ENCODE data around the gene ITGAD. TPM values are rescaled to one million over a fixed set of nuclear protein-coding genes. Genes with fewer than 3 reads are reported as not detected.
A peak's percentile ranks its signal among the peaks of the same experiment; 100 is the strongest.

Gene ITGAD
- total and polyA plus RNA-seq, 2 of the 13 experiments (the other 11 are each of a cell fraction or from before 2014, with no cell fraction given): not detected

DNA sequence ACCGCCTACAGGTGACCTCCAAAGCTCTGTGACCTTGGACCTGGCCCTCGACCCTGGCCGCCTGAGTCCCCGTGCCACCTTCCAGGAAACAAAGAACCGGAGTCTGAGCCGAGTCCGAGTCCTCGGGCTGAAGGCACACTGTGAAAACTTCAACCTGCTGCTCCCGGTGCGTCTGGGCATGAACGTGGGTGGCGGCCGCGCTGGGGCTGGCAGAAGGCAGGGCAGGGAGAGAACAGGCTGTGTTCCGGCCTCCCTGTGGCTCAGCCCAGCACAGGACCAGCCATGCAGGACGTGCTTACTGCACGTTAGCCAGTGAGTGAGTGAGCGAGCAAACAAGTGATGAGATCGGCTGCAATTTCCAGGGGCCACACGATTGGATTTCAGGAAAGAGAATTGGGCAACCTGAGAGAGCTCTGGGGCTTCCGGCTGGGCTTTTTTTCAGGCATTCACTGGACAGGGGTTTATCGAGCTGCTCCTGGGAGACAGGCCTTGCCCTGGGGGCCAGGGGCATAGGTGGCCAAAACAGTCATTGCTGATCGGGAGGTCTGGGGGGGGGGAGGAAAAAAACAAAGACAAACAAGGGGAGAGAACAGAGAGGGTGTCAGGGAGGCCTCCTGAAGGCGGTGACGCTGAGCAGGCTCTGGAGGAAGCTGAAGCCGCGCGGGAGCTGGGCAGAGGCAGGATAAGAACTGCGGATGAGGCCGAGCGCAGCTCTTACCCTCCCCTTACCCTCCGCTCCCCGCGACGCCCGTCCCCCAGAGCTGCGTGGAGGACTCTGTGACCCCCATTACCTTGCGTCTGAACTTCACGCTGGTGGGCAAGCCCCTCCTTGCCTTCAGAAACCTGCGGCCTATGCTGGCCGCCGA, 21.3 kb upstream of the ITGAD start (continued):
- TF ChIP-seq, protein P1, sequence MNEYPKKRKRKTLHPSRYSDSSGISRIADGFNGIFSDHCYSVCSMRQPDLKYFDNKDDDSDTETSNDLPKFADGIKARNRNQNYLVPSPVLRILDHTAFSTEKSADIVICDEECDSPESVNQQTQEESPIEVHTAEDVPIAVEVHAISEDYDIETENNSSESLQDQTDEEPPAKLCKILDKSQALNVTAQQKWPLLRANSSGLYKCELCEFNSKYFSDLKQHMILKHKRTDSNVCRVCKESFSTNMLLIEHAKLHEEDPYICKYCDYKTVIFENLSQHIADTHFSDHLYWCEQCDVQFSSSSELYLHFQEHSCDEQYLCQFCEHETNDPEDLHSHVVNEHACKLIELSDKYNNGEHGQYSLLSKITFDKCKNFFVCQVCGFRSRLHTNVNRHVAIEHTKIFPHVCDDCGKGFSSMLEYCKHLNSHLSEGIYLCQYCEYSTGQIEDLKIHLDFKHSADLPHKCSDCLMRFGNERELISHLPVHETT (CRISPR knock-in tag; conservative IDR thresholded peaks at IDR 0.05): no peak
- peak; percentile 53 for TF ChIP-seq ZNF350 (CRISPR knock-in tag; IDR thresholded peaks at IDR 0.05; ENCODE audit: borderline replicate concordance, low read depth)
- no peak for TF ChIP-seq MIER2 (CRISPR knock-in tag; IDR thresholded peaks at IDR 0.05)
- TF ChIP-seq KLF12 (CRISPR knock-in tag; IDR thresholded peaks at IDR 0.05; ENCODE audit: borderline replicate concordance): no peak
- TF ChIP-seq, protein P2, sequence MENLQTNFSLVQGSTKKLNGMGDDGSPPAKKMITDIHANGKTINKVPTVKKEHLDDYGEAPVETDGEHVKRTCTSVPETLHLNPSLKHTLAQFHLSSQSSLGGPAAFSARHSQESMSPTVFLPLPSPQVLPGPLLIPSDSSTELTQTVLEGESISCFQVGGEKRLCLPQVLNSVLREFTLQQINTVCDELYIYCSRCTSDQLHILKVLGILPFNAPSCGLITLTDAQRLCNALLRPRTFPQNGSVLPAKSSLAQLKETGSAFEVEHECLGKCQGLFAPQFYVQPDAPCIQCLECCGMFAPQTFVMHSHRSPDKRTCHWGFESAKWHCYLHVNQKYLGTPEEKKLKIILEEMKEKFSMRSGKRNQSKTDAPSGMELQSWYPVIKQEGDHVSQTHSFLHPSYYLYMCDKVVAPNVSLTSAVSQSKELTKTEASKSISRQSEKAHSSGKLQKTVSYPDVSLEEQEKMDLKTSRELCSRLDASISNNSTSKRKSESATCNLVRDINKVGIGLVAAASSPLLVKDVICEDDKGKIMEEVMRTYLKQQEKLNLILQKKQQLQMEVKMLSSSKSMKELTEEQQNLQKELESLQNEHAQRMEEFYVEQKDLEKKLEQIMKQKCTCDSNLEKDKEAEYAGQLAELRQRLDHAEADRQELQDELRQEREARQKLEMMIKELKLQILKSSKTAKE (CRISPR knock-in tag; IDR thresholded peaks at IDR 0.05; ENCODE audit: borderline replicate concordance): 0 out of 2 replicates have a peak, but pooled peaks have one; percentile 6
- no peak for TF ChIP-seq KLF9 (CRISPR knock-in tag; IDR thresholded peaks at IDR 0.05; ENCODE audit: low read depth)
- TF ChIP-seq, protein P3, sequence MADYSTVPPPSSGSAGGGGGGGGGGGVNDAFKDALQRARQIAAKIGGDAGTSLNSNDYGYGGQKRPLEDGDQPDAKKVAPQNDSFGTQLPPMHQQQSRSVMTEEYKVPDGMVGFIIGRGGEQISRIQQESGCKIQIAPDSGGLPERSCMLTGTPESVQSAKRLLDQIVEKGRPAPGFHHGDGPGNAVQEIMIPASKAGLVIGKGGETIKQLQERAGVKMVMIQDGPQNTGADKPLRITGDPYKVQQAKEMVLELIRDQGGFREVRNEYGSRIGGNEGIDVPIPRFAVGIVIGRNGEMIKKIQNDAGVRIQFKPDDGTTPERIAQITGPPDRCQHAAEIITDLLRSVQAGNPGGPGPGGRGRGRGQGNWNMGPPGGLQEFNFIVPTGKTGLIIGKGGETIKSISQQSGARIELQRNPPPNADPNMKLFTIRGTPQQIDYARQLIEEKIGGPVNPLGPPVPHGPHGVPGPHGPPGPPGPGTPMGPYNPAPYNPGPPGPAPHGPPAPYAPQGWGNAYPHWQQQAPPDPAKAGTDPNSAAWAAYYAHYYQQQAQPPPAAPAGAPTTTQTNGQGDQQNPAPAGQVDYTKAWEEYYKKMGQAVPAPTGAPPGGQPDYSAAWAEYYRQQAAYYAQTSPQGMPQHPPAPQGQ (CRISPR knock-in tag; IDR thresholded peaks at IDR 0.05; ENCODE audit: borderline replicate concordance): no peak
- no peak for TF ChIP-seq ZNF143 (CRISPR knock-in tag; IDR thresholded peaks at IDR 0.05)
- peak; percentile 64 for TF ChIP-seq RARA (CRISPR knock-in tag; IDR thresholded peaks at IDR 0.05)
- no peak for TF ChIP-seq ARHGAP35 (CRISPR knock-in tag; IDR thresholded peaks at IDR 0.05; ENCODE audit: borderline replicate concordance)
- no peak for TF ChIP-seq RARG (CRISPR knock-in tag; IDR thresholded peaks at IDR 0.05; ENCODE audit: low read depth)
- TF ChIP-seq, protein P4, sequence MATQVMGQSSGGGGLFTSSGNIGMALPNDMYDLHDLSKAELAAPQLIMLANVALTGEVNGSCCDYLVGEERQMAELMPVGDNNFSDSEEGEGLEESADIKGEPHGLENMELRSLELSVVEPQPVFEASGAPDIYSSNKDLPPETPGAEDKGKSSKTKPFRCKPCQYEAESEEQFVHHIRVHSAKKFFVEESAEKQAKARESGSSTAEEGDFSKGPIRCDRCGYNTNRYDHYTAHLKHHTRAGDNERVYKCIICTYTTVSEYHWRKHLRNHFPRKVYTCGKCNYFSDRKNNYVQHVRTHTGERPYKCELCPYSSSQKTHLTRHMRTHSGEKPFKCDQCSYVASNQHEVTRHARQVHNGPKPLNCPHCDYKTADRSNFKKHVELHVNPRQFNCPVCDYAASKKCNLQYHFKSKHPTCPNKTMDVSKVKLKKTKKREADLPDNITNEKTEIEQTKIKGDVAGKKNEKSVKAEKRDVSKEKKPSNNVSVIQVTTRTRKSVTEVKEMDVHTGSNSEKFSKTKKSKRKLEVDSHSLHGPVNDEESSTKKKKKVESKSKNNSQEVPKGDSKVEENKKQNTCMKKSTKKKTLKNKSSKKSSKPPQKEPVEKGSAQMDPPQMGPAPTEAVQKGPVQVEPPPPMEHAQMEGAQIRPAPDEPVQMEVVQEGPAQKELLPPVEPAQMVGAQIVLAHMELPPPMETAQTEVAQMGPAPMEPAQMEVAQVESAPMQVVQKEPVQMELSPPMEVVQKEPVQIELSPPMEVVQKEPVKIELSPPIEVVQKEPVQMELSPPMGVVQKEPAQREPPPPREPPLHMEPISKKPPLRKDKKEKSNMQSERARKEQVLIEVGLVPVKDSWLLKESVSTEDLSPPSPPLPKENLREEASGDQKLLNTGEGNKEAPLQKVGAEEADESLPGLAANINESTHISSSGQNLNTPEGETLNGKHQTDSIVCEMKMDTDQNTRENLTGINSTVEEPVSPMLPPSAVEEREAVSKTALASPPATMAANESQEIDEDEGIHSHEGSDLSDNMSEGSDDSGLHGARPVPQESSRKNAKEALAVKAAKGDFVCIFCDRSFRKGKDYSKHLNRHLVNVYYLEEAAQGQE (IDR thresholded peaks at IDR 0.05; ENCODE audit: borderline replicate concordance in 1 of 2, low read depth in 1 of 2, low read length in 2 of 2): no peak
- no peak for TF ChIP-seq YY1 (IDR thresholded peaks at IDR 0.05; ENCODE audit: insufficient read depth, insufficient replicate concordance, low read depth, low read length)
- TF ChIP-seq ZNF224 (CRISPR knock-in tag; IDR thresholded peaks at IDR 0.05): no peak
- no peak for TF ChIP-seq KDM4B (CRISPR knock-in tag; IDR thresholded peaks at IDR 0.05)
- TF ChIP-seq, protein P5, sequence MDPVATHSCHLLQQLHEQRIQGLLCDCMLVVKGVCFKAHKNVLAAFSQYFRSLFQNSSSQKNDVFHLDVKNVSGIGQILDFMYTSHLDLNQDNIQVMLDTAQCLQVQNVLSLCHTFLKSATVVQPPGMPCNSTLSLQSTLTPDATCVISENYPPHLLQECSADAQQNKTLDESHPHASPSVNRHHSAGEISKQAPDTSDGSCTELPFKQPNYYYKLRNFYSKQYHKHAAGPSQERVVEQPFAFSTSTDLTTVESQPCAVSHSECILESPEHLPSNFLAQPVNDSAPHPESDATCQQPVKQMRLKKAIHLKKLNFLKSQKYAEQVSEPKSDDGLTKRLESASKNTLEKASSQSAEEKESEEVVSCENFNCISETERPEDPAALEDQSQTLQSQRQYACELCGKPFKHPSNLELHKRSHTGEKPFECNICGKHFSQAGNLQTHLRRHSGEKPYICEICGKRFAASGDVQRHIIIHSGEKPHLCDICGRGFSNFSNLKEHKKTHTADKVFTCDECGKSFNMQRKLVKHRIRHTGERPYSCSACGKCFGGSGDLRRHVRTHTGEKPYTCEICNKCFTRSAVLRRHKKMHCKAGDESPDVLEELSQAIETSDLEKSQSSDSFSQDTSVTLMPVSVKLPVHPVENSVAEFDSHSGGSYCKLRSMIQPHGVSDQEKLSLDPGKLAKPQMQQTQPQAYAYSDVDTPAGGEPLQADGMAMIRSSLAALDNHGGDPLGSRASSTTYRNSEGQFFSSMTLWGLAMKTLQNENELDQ (CRISPR knock-in tag; IDR thresholded peaks at IDR 0.05; ENCODE audit: borderline replicate concordance): no peak

Data from HepG2 (cell line).